Measurements from ENCODE around the gene RAE1. TPM values are rescaled to one million over a fixed set of nuclear protein-coding genes. Genes with fewer than 3 reads are reported as not detected.
"Not testable (repeated sequence)": the region's sequence is repeated elsewhere in the genome, so short reads cannot be mapped to it uniquely, and the experiment has no call there.

RAE1 gene
- total RNA-seq, 1 donor: 24.6 TPM

GRCh38 chr20:57346477-57346876, 4.6 kb upstream of the RAE1 start:
- H4K20me1 ChIP-seq (ENCODE audit: insufficient read depth, low read length): no peaks in the 10 kb centered on the region
- H3K4me3 ChIP-seq (ENCODE audit: insufficient read depth, low read length): no peak overlapping the region
- H2AFZ ChIP-seq (ENCODE audit: low read length): no peak overlapping the region
- H3K9me3 ChIP-seq (ENCODE audit: low read depth, low read length): no peaks in the 10 kb centered on the region
- no peaks in the 10 kb centered on the region for H3K36me3 ChIP-seq (ENCODE audit: insufficient read depth, low read length)
- H3K27ac ChIP-seq (ENCODE audit: low read depth, low read length): no peak overlapping the region
- no peak overlapping the region for H3K4me2 ChIP-seq (ENCODE audit: insufficient read depth, low read length)
- peaks cover 7% of the 10 kb centered on the region for H3K4me1 ChIP-seq (ENCODE audit: insufficient read depth, low read length)
- peak; percentile 86 for DNase-seq (ENCODE audit: insufficient read length, low spot score, missing footprints)
- no peaks in the 10 kb centered on the region for H3K27me3 ChIP-seq (ENCODE audit: insufficient read depth, low read length)
- H3K79me2 ChIP-seq (ENCODE audit: insufficient read depth, low read length): peaks cover 5% of the 10 kb centered on the region
- TF ChIP-seq, protein P1, sequence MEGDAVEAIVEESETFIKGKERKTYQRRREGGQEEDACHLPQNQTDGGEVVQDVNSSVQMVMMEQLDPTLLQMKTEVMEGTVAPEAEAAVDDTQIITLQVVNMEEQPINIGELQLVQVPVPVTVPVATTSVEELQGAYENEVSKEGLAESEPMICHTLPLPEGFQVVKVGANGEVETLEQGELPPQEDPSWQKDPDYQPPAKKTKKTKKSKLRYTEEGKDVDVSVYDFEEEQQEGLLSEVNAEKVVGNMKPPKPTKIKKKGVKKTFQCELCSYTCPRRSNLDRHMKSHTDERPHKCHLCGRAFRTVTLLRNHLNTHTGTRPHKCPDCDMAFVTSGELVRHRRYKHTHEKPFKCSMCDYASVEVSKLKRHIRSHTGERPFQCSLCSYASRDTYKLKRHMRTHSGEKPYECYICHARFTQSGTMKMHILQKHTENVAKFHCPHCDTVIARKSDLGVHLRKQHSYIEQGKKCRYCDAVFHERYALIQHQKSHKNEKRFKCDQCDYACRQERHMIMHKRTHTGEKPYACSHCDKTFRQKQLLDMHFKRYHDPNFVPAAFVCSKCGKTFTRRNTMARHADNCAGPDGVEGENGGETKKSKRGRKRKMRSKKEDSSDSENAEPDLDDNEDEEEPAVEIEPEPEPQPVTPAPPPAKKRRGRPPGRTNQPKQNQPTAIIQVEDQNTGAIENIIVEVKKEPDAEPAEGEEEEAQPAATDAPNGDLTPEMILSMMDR (IDR thresholded peaks at IDR 0.05; ENCODE audit: extremely low read depth, low read depth, low read length): peak; percentile 86

GRCh38 chr20:57347393-57347792, 3.7 kb upstream of the RAE1 start:
- H3K27ac ChIP-seq (ENCODE audit: low read depth, low read length): no peak overlapping the region

DNA sequence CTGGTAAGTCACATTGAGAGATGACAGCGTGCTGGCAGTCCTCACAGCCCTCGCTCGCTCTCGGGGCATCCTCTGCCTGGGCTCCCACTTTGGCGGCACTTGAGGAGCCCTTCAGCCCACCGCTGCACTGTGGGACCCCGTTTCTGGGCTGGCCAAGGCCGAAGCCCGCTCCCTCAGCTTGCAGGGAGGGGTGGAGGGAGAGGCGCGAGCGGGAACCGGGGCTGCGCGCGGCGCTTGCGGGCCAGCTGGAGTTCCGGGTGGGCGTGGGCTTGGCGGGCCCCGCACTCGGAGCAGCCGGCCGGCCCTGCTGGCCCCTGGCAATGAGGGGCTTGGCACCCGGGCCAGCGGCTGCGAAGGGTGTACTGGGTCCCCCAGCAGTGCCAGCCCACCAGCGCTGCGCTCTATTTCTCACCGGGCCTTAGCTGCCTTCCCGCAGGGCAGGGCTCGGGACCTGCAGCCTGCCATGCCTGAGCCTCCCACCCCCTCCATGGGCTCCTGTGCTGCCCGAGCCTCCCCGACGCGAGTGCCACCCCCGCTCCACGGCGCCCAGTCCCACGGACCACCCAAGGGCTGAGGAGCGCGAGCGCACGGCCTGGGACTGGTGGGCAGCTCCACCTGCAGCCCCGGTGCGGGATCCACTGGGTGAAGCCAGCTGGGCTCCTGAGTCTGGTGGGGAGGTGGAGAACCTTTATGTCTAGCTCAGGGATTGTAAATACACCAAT, 2.7 kb upstream of the RAE1 start:
- H3K27me3 ChIP-seq (ENCODE audit: insufficient read depth, low read length); H3K36me3 ChIP-seq (ENCODE audit: insufficient read depth, low read length); H2AFZ ChIP-seq (ENCODE audit: low read length); H3K4me3 ChIP-seq (ENCODE audit: insufficient read depth, low read length); H3K27ac ChIP-seq (ENCODE audit: low read depth, low read length); H3K4me2 ChIP-seq (ENCODE audit: insufficient read depth, low read length); H3K9me3 ChIP-seq (ENCODE audit: low read depth, low read length); DNase-seq (ENCODE audit: insufficient read length, low spot score, missing footprints): not testable (repeated sequence)
- Histone ChIP-seq H4K20me1 (ENCODE audit: insufficient read depth, low read length) (peaks cover 13% of the 10 kb centered on the region), H3K79me2 (ENCODE audit: insufficient read depth, low read length) (peaks cover 24% of the 10 kb centered on the region), H3K4me1 (ENCODE audit: insufficient read depth, low read length) (peaks cover 19% of the 10 kb centered on the region)

More at GRCh38 chr20:57347393-57347792, 3.7 kb upstream of the RAE1 start:
- H3K4me3 ChIP-seq (ENCODE audit: insufficient read depth, low read length): no peak overlapping the region
- H3K9me3 ChIP-seq (ENCODE audit: low read depth, low read length): no peaks in the 10 kb centered on the region
- no peak overlapping the region for H3K4me2 ChIP-seq (ENCODE audit: insufficient read depth, low read length)
- TF ChIP-seq, protein P1 (IDR thresholded peaks at IDR 0.05; ENCODE audit: extremely low read depth, low read depth, low read length): no peak
- no peaks in the 10 kb centered on the region for H3K27me3 ChIP-seq (ENCODE audit: insufficient read depth, low read length)
- DNase-seq (ENCODE audit: insufficient read length, low spot score, missing footprints): no peak
- H4K20me1 ChIP-seq (ENCODE audit: insufficient read depth, low read length): peaks cover 5% of the 10 kb centered on the region
- no peaks in the 10 kb centered on the region for H3K36me3 ChIP-seq (ENCODE audit: insufficient read depth, low read length)
- H3K79me2 ChIP-seq (ENCODE audit: insufficient read depth, low read length): peaks cover 14% of the 10 kb centered on the region
- no peak overlapping the region for H2AFZ ChIP-seq (ENCODE audit: low read length)
- H3K4me1 ChIP-seq (ENCODE audit: insufficient read depth, low read length): peaks cover 15% of the 10 kb centered on the region

DNA sequence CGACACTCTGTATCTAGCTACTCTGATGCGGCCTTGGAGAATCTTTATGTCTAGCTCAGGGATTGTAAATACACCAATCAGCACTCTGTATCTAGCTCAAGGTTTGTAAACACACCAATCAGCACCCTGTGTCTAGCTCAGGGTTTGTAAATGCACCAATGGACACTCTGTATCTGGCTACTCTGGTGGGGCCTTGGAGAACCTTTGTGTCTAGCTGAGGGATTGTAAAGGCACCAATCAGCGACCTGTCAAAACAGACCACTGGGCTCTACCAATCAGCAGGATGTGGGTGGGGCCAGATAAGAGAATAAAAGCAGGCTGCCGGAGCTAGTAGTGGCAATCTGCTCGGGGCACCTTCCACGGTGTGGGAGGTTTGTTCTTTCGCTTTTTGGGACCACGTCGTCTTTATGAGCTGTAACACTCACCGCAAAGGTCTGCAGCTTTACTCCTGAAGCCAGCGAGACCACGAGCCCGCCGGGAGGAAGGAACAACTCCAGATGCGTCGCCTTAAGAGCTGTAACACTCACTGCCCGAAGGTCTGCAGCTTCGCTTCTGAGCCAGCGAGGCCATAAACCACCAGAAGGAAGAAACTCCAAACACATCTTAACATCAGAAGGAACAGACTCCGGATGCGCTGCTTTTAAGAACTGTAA, 2.0 kb upstream of the RAE1 start:
- Histone ChIP-seq H4K20me1 (ENCODE audit: insufficient read depth, low read length) (peaks cover 13% of the 10 kb centered on the region), H3K4me1 (ENCODE audit: insufficient read depth, low read length) (peaks cover 19% of the 10 kb centered on the region), H3K79me2 (ENCODE audit: insufficient read depth, low read length) (peaks cover 30% of the 10 kb centered on the region)
- DNase-seq (ENCODE audit: insufficient read length, low spot score, missing footprints); H3K27me3 ChIP-seq (ENCODE audit: insufficient read depth, low read length); H3K4me3 ChIP-seq (ENCODE audit: insufficient read depth, low read length); H3K27ac ChIP-seq (ENCODE audit: low read depth, low read length); H3K36me3 ChIP-seq (ENCODE audit: insufficient read depth, low read length); H3K9me3 ChIP-seq (ENCODE audit: low read depth, low read length); H3K4me2 ChIP-seq (ENCODE audit: insufficient read depth, low read length); H2AFZ ChIP-seq (ENCODE audit: low read length): not testable (repeated sequence)

Data from osteoblast (primary cell).